GM12873 (cell line): Measurements from ENCODE around the gene AKR1C3.

Experiments
- CTCF ChIP-seq: IDR thresholded peaks from 2 replicates; pipeline ENCODE4 v1.5.1; 2012; ENCODE audit warnings: low read depth, mild to moderate bottlenecking, moderate library complexity, low read length, control low read depth; ENCODE audit not compliant: insufficient read depth; ENCODE audit errors: missing control alignments

Gene AKR1C3

GRCh38 chr10:5116621-5117020 lies 22.4 kb downstream of the AKR1C3 start:
- TF ChIP-seq CTCF: no peak

GRCh38 chr10:5117026-5117425 lies 22.8 kb downstream of the AKR1C3 start:
- TF ChIP-seq CTCF: no peak

GRCh38 chr10:5123886-5124285 lies 29.7 kb downstream of the AKR1C3 start:
- TF ChIP-seq CTCF: no peak

GRCh38 chr10:5125315-5126044 lies 31.3 kb downstream of the AKR1C3 start:
- no peak for TF ChIP-seq CTCF

- no peak for TF ChIP-seq CTCF
Measured at GRCh38 chr10:5135581-5135980, 41.4 kb downstream of the AKR1C3 start.

GRCh38 chr10:5136468-5137087 lies 42.4 kb downstream of the AKR1C3 start:
- TF ChIP-seq CTCF: no peak

GRCh38 chr10:5142199-5142598 lies 48.0 kb downstream of the AKR1C3 start:
- TF ChIP-seq CTCF: no peak
